ENCODE measurements around the gene WDR64. TPM values are rescaled to one million over a fixed set of nuclear protein-coding genes. Genes with fewer than 3 reads are reported as not detected.

WDR64 gene
- total RNA-seq, 3 donors from 2014 or later (not counting 1 experiment from before 2014, with no cell fraction given) = not detected

GRCh38 chr1:241644259-241644658 lies 7.8 kb upstream of the WDR64 start:
- no peaks in the 10 kb centered on the region for H3K36me3 Mint-ChIP-seq
- no peak overlapping the region for H3K27ac Mint-ChIP-seq
- H3K4me3 ChIP-seq (ENCODE audit: low read length) = no peak overlapping the region
- intact Hi-C loops (cut with micrococcal nuclease) = loop anchor here (5.0 kb wide), 1 partner anchor 1608 kb away; no protein-coding TSS in a partner anchor
- no peaks in the 10 kb centered on the region for H3K9me3 Mint-ChIP-seq
- no peak overlapping the region for H3K27ac ChIP-seq (ENCODE audit: low read length)
- no peaks in the 10 kb centered on the region for H3K9me3 ChIP-seq (ENCODE audit: control insufficient read depth, insufficient read depth, low read length)
- WGBS (ENCODE audit: insufficient coverage) = 94% methylated on average over 2 of the region's 2 CpGs
- H3K4me3 Mint-ChIP-seq = no peak overlapping the region
- ATAC-seq = no peak
- TF ChIP-seq CTCF (IDR thresholded peaks at IDR 0.05) = no peak
- H3K27me3 ChIP-seq (ENCODE audit: control insufficient read depth, insufficient read depth, low read length) = no peaks in the 10 kb centered on the region
- H3K4me1 ChIP-seq (ENCODE audit: control insufficient read depth, insufficient read depth, low read length) = peaks cover 5% of the 10 kb centered on the region
- peaks cover 3 to 12% of the 10 kb centered on the region in 2 donors for H3K4me1 Mint-ChIP-seq
- DNase-seq = no peak
- H3K36me3 ChIP-seq (ENCODE audit: control insufficient read depth, insufficient read depth, low read length) = no peaks in the 10 kb centered on the region
- no peaks in the 10 kb centered on the region for H3K27me3 Mint-ChIP-seq (ENCODE audit: low read depth in 2 of 2)

- ATAC-seq (no peak), DNase-seq (no peak)
- Mint-ChIP-seq H3K27ac (no peak overlapping the region), H3K27me3 (ENCODE audit: low read depth in 2 of 2) (peaks cover 2 to 7% of the 10 kb centered on the region in 2 donors), H3K4me3 (no peak overlapping the region), H3K36me3 (no peaks in the 10 kb centered on the region), H3K4me1 (peaks cover 0 to 9% of the 10 kb centered on the region in 2 donors), H3K9me3 (no peaks in the 10 kb centered on the region)
- Histone ChIP-seq H3K36me3 (ENCODE audit: control insufficient read depth, insufficient read depth, low read length) (no peaks in the 10 kb centered on the region), H3K4me3 (ENCODE audit: low read length) (no peak overlapping the region), H3K9me3 (ENCODE audit: control insufficient read depth, insufficient read depth, low read length) (no peaks in the 10 kb centered on the region), H3K27ac (ENCODE audit: low read length) (no peak overlapping the region), H3K4me1 (ENCODE audit: control insufficient read depth, insufficient read depth, low read length) (peaks cover 5% of the 10 kb centered on the region), H3K27me3 (ENCODE audit: control insufficient read depth, insufficient read depth, low read length) (no peaks in the 10 kb centered on the region)
- intact Hi-C loops (cut with micrococcal nuclease) = no loop called here
- WGBS (ENCODE audit: insufficient coverage) = 100% methylated on average over 2 of the region's 4 CpGs
- no peak for TF ChIP-seq CTCF (IDR thresholded peaks at IDR 0.05)
These were observed 6.9 kb upstream of the WDR64 start for GRCh38 chr1:241645199-241645598.

- TF ChIP-seq CTCF (IDR thresholded peaks at IDR 0.05) = no peak
- H3K4me3 Mint-ChIP-seq = no peak overlapping the region
- WGBS (ENCODE audit: insufficient coverage) = 93% methylated on average over 7 of the region's 7 CpGs
- H3K27ac Mint-ChIP-seq = no peak overlapping the region
- ATAC-seq (no peak), DNase-seq (no peak)
- no peak overlapping the region for H3K4me3 ChIP-seq (ENCODE audit: low read length)
- no peaks in the 10 kb centered on the region for H3K4me1 ChIP-seq (ENCODE audit: control insufficient read depth, insufficient read depth, low read length)
- H3K36me3 Mint-ChIP-seq = no peaks in the 10 kb centered on the region
- no peaks in the 10 kb centered on the region for H3K36me3 ChIP-seq (ENCODE audit: control insufficient read depth, insufficient read depth, low read length)
- H3K27me3 ChIP-seq (ENCODE audit: control insufficient read depth, insufficient read depth, low read length) = no peaks in the 10 kb centered on the region
- peaks cover 10 to 13% of the 10 kb centered on the region in 2 donors for H3K27me3 Mint-ChIP-seq (ENCODE audit: low read depth in 2 of 2)
- no peaks in the 10 kb centered on the region for H3K9me3 ChIP-seq (ENCODE audit: control insufficient read depth, insufficient read depth, low read length)
- no peaks in the 10 kb centered on the region for H3K4me1 Mint-ChIP-seq
- no peak overlapping the region for H3K27ac ChIP-seq (ENCODE audit: low read length)
- H3K9me3 Mint-ChIP-seq = no peaks in the 10 kb centered on the region
- intact Hi-C loops (cut with micrococcal nuclease) = no loop called here
These were observed 5.9 kb upstream of the WDR64 start for GRCh38 chr1:241646201-241646600.

- Histone ChIP-seq H3K27ac (ENCODE audit: low read length) (no peak overlapping the region), H3K36me3 (ENCODE audit: control insufficient read depth, insufficient read depth, low read length) (no peaks in the 10 kb centered on the region), H3K4me1 (ENCODE audit: control insufficient read depth, insufficient read depth, low read length) (no peaks in the 10 kb centered on the region), H3K4me3 (ENCODE audit: low read length) (no peak overlapping the region), H3K9me3 (ENCODE audit: control insufficient read depth, insufficient read depth, low read length) (no peaks in the 10 kb centered on the region), H3K27me3 (ENCODE audit: control insufficient read depth, insufficient read depth, low read length) (no peaks in the 10 kb centered on the region)
- WGBS (ENCODE audit: insufficient coverage) = 81% methylated on average over 1 of the region's 1 CpG
- TF ChIP-seq CTCF (IDR thresholded peaks at IDR 0.05) = no peak
- Mint-ChIP-seq H3K4me1 (no peaks in the 10 kb centered on the region), H3K9me3 (no peaks in the 10 kb centered on the region), H3K27ac (no peak overlapping the region), H3K27me3 (ENCODE audit: low read depth in 2 of 2) (peaks cover 13 to 15% of the 10 kb centered on the region in 2 donors), H3K4me3 (no peak overlapping the region), H3K36me3 (no peaks in the 10 kb centered on the region)
- DNase-seq (no peak), ATAC-seq (no peak)
- intact Hi-C loops (cut with micrococcal nuclease) = no loop called here
These were observed 4.4 kb upstream of the WDR64 start for GRCh38 chr1:241647658-241648057.

Measured in natural killer cell (primary cell).